Thyroid gland (tissue), 4 donors: ENCODE measurements around the gene SAMD4A.

Experiments used
- CTCF ChIP-seq, 6 experiments: fragments of 200-600 bp in 3 of 6; fragments of 450-650 bp in 3 of 6; sonication (generic) in 3 of 6; IDR thresholded peaks; one replicate each; pipeline ENCODE4 v1.5.1; 2016 to 2019; ENCODE audit warnings: antibody characterized with exemption in 6 of 6, mild to moderate bottlenecking in 2 of 6, inconsistent platforms in 1 of 6, moderate library complexity in 1 of 6
- POLR2A ChIP-seq, 2 donors: fragments of 450-650 bp; IDR thresholded peaks; one replicate each; pipeline ENCODE4 v1.6.1; 2017; ENCODE audit warnings: antibody characterized with exemption in 2 of 2, mild to moderate bottlenecking in 2 of 2, moderate library complexity in 1 of 2

GRCh38 chr14:54528973-54529372 is 38.0 kb upstream of the SAMD4A start:
- TF ChIP-seq CTCF (IDR thresholded peaks at IDR 0.05) (no peak), POLR2A (IDR thresholded peaks at IDR 0.05) (no peak)
